GM21529 (cell line): ENCODE results near the gene MTRF1.
"Not testable (repeated sequence)": the region's sequence is repeated elsewhere in the genome, so short reads cannot be mapped to it uniquely, and the experiment has no call there.

Source experiments
- ATAC-seq: cut with Tn5 transposase; IDR thresholded peaks from one replicate; pipeline ENCODE4 v1.9.1; 2021; ENCODE audit not compliant: unreplicated experiment

MTRF1 gene

DNA sequence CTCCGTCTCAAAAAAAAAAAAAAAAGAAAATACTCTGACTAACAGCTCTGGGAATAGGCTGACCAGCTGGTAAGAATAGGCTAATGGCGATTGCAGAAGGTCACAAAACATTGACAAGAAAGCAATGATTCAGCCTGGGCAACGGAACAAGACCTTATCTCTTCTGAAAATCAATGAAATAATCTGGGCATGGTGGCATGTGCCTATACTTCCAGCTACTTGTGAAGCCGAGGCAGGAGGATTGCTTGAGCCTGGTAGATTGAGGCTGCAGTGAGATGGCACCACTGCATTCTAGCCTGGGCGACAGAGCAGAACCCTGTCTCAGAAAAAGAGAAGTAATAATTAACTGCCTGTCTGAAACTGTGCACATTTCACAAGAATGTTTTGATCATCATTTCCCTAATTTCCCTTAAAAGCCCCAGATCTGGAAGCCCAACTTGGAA, 18.8 kb upstream of the MTRF1 start:
- no peak for ATAC-seq

DNA sequence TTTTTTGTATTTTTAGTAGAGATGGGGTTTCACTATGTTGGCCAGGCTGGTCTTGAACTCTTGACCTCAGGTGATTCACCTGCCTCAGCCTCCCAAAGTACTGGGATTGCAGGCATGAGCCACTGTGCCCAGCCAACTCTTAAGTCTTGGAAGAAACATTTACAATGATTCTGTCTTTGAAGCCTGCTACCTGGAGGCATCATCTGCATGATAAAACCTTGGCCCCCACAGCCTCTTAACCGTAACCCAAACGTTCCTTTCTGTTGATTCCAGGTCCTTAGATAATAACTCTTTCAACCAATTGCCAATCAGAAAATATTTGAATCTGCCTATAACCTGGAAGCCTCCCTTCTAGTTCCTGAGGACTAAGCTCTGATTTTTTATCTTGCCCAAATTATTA, 15.8 kb upstream of the MTRF1 start:
- not testable (repeated sequence) for ATAC-seq

DNA sequence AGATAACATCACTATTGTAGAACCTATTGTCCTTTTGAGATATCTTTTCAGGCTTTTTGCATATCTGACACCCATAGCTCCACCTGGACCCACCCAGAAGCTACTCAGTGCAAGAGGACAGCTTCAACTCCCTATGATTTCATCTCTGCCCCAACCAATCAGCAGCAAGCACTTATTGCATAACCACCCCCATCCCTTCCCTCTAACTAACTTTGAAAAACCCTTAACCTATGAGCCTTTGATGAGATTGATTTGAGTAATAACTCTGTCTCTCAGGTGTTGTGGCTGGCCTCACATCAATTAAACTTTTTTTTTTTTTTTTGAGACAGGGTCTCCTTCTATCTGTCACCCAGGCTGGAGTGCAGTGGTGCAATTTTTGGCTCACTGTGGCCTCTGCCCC, 13.4 kb upstream of the MTRF1 start:
- ATAC-seq: no peak

DNA sequence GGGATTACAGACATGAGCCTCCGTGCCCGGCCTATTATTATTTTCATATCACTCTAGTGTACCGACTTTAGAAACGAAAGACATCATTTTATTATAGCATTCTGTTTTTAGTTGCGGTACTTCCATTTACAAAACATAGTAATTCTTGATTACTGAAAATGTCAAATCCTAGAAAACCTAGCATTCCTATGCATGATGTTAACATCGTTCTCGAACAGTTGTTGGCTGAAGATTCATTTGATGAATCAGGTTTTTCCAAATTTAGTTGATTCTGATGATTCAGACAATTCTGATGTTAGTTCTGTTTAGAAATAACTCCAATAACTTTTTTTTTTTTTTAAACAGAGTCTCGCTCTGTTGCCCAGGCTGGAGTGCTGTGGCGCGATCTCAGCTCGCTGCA, 11.5 kb upstream of the MTRF1 start:
- ATAC-seq: no peak

DNA sequence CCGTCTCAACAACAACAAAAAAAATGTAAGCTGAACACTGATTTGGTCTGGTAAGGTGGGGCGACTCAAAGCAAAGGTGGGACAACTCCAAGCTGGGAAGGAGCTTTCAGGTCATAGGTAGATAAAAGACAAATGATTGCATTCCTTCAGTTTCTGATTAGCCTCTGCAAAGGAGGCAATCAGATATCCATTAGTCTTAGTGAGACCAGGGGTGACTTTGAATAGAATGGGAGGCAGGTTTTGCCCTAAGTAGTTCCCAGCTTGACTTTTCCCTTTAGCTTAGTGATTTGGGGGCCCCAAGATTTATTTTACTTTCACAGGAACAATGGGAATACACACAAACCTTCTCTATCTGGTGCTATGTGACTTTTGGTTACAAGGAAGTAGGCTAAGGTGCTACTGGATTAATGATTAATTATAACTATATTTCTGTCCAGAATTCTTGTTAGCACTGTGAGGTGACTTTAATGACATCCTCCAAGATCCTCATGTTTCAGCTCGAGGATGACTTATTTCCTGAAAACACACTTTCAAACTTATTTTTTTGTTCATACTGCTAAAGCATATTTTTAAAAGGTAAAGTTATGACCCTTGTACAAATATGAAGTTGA, 10.6 kb upstream of the MTRF1 start:
- no peak for ATAC-seq

DNA sequence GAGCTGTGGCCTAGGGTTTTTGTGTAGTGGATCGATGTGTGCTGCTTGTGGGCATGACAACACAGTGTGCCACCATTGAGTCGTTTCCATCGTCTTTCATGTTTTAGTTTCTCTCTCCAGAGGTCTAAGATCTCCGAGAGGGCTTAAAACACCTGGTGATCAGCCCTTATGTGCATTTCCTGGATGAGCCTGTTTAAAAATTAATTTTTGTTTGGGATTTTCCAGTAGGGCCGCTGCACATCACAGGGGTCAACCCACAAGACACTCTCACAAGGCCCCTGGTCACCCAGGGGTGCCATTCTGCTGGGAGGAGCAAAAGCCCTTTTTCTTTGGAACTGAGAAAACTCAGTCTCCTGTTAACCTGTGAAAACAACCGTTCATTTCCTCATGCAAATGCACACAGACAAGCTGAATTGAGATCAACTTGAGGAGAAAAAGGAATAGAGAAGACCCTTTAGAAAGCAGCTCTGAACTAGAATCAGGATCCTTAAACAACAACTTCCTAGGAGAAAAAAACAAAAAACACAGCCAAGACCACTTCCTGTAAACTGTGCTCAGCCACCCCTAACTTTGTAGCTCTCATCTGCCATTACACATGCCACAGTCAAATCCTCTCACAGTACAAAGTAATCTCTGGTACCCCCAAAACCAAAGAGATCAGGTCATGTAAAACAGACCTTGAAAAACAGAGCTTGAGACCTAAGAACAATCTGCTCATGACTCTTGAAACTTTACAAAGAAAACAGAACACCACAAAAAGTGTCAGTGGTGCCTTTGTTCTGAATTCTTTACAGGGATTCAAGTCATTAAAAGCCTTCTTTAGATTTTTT, 8.3 kb upstream of the MTRF1 start:
- ATAC-seq: no peak

DNA sequence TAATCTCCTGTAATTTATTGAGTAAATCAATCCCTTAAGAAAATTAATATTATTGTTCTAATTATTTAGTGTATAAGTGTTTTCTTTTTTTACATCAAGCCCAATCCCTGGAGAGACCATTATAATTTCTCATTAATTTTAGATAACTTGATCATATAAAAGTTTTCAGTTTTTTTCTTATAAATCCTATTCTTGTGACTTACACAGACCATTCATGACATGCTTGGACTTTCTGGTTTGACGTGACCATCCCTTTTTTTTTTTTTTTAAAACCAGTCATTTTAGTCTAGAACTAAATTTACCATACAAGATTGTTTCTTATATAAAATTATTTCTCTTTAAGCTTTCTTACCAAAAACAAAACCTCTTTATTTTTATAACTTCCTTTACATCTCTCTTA, 5.4 kb upstream of the MTRF1 start:
- ATAC-seq: no peak

DNA sequence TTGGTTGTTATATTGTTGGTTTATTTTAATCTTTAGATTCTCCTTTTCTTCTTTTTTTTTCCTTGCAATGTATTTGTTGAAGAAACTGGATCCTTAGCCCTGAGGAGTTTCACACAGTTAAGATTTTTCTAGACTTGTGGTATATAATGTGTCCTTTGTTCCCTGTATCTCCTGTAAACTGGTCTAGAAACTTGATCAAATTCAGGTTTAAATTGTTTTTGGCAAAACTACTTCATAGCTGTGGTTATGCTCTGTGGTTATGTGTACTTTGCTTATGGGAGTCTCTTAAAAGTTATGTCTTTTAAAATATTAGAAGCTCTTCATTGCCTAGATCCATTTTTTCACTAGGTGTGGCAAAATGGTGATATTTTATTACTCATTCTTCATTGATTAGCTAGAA, 3.7 kb upstream of the MTRF1 start:
- no peak for ATAC-seq

DNA sequence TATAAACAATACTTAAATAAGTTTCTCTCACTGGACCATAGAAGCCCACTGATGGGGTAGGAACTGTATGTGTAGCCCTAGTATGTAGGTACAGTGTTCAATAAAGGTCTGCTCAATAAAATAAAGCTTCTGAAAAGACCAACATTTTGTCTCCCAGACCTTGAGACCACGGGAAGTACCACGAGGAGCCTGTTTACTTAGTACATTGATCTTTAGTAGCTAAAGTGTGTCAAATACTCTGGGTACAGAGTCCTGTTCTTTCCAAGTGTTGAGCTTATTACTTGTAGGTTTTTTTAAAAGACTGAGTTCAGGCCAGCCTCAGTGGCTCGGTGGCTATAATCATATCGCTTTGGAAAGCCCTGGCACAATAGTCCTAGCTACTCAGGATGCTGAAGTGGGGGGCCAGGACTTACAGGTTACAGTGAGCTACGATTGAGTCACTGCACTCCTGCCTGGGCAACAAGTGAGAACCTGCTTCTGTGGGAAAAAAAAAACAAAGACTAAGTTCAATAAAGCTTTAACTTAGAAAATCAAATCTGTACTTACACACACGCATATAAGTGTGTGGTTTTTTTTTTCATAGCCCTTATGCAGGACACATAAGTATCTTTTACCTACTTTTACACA, 3.4 kb downstream of the MTRF1 start:
- no peak for ATAC-seq

DNA sequence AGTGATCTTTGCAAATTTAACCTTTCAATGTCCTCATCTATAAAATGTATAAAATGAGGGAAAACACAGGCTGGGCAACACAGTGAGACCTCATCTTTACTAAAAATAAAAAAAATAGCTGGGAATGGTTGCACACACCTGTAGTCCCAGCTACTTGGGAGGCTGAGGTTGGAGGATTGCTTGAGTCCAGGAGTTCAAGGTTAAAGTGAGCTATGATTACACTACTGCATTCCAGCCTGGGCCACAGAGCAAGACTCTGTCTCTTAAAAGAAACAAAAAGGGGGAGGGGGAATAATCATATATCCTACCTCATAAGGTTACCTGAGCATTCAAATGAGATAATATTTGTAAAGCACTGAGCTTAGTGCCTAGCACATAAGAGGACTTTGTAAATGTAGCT, 5.8 kb downstream of the MTRF1 start:
- no peak for ATAC-seq

DNA sequence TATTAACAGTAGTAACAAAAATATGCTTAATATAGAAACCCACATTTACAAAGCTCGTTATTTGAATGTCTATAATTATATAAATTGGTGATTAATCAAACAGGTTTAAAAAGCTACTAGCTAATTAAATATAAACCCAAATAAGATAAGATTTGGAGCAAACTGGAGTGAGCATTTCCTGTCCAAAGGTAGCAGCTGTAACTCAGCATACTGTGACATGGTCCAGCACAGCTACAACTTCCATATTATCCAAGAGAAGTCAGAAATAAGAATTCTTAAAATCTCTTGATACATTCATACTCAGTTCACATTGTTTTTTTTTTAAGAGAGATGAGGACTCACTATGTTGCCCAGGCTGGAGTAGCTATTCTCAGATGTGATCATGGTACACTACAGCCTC, 8.5 kb downstream of the MTRF1 start:
- no peak for ATAC-seq

DNA sequence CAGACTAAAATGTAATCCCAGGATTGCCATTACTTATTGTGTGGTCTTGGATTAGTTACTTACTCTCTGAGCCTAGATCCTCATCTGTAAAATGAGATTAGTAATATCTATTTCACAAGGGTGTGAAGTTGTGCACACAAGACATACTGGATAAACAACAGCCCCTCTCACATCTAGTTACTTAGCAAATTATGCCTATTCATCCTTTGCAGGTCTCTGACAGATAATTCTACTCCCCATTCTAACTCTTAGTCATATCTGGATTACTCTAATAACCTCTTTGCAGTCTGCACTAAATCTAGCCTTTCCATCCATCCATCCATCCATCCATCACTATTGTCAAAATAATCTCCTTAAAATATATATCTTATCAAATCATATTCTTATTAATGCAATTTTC, 12.4 kb downstream of the MTRF1 start:
- ATAC-seq: no peak

DNA sequence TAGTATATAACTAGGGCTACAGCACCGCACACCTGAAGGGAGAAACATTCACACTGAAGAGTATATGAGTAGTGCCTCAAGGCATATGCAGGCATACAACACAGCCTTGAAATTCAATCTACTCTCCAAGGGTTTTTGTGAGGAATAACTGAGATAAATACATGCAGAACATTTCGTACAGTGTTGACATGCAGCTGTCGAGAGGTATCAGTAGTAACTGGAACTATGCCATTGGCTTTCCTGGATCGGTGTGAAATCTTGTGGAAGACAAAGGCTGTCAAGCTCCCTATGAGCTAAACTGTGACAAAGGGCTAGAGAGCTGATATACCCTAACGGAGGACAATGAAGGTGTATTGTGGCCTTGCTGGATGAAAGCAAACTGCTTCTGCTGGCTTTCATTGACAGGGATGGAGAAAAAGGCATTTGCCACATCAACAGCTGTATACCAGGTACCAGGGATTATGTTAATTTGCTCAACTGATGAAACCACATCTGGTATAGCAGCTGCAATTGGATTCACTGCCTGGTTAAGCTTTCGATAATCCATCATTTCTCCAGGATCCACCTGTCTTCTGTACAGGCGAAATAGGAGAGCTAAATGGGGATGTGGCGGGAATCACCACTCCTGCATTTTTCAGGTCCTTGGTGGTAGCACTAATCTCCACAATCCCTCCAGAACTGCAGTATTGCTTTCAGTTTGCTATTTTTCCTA, 16.3 kb downstream of the MTRF1 start:
- no peak for ATAC-seq

DNA sequence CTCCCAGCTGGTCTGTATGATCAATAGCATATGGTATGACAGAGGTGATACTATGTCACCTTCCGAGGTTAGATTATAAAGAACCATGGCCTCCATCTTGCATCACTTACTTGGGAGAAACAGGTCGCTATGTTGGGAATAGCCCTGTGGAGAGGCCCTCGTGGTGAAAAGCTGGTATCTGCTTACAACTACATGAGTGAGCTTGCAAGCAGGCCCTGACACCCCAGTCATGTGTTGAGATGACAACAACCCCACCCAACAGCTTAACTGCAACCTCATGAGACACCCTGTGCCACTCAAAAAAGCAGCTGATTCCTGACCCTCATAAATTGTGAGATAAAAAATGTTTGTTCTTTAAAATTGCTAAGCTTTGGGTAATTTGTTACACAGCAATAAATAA, 18.8 kb downstream of the MTRF1 start:
- no peak for ATAC-seq

DNA sequence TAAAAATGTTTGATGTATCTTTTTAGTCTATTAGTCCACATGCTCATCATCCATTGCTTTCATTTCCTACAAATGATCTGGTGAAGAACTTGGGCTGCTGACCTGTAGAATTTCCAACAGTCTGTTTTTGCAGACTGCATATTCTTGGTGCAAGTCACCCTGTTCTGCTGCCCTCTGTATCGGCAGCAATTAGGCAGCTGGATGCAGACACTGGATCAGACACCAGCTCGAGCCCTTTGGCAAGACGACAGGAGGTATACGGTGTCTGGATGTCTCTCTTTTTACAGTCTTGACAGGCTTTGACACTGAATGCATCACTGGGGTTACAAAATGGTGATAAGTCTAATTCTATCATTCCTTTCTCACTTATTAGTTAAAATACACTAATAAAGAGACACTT, 21.8 kb downstream of the MTRF1 start:
- no peak for ATAC-seq

DNA sequence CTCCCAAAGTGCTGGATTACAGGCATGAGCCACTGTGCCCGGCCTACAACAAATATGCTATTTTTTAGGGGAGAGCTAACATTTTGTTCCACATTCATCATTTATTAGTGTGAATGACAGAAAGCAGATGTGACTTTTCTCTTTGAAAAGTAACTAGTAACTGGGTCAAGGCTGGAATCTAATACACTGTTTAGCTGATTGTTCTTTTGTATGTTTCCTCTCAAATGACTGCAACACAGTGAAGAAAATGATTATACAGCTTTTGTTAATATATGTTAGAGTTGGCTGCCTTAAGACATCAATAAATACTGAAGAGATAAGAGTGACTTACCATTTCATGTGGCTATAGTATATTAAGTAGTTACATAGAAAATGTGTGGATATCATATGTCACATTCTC, 27.0 kb downstream of the MTRF1 start:
- no peak for ATAC-seq

DNA sequence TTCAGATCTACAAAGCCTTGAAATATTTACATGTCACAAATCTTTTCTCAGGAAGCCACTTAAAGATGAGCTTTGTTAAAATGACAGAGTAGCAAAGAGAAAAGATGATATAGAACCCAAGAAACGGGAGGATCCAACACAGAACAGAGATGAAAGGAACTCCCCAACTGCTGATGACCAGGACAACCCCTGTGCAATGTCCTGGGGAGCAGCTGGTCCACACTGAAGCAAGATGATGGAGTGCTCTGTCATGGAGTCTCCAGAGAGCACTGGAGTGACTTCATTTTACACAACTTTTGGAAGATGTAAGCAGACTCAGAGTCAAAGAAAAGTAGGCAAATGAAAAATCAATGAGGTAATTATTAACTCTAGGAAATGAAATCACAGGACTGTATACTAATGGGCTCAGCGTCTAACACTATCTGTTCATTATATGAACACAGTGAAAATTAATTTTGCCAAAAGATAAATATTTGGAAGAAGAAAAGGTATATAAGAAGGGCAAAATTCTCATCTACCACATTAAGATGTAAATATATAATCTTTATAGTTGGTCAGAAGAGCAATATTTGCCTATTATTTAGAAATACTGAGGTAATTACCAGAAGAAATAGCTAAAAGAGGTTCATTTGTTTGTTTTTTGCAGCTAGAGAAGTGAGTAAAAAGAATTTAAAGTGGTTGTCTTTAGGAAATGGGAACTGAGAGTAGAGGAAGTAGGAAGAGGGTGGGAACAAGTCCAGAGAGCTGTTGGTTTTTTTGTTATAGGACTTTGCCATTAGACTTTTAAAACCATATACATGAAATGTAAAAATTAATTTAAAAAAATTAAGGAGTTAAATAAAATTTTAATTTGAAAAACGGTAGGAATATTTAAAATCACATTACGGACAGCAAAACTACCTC, 30.5 kb downstream of the MTRF1 start:
- ATAC-seq: no peak

DNA sequence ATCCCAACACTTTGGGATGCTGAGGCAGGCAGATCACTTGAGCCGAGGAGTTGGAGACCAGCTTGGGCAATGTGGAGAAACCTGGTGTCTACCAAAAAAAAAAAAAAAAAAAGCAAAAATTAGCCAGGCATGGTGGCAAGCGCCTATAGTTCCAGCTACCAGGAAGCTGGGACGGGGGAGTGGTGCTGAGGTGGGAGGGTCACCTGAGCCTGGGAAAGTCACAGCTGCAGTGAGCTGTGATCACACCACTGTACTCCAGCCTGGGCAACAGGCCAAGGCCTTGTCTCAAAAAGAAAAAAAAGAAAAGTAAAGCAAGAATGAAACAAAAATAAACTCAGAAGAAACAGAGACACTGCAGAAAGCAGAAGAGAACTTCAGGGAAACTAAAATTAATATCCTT, 31.6 kb downstream of the MTRF1 start:
- ATAC-seq: no peak

DNA sequence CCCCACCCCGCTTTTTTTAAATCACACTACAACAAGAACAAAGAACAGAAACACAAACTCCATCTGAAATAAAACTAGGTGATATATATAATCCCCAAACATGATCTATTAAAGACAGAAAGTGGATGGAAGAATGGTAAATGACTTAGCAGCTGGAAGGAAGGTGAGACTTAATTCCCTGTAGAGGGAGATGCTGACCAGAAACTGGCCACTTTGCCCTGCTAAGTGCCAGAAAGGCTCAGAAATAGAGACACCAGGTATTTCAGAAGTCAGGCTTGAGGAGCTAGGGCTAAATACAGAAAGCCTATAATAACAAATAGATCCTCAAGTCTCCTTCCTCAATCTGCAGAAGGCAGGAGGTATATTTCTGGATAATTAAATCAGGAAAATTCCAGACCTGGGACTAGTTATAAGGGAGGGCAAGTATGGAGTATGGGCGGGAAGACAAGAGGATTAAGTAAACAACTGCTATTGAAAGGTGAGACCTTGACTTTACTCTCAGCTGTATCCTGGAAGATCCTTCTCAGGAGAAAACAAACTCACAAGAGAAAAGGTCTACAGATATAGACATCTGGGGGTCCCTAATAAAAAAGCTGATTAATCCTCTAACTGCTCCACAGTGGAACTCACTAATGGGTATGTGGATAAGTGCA, 32.2 kb downstream of the MTRF1 start:
- no peak for ATAC-seq

DNA sequence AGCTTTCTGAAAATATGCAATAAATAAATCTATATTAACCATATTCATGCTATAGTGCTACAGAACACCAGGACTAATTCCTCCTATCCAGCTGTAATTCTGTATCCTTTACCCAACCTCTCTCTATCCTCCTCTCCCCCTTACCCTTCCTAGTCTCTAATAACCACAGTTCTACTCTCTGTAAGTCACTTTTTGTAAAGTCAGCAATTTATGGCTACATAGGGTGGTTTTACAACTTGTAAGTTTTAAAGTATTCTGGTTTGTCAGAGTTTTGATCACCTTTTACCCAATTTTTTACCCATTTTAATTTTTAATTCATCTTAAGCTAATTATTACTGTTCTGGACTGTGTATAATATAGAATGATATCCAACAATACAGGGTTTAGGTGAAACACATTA, 34.0 kb downstream of the MTRF1 start:
- ATAC-seq: no peak
